GM23338 (cell line): ENCODE results near the gene B4GALNT2.

ENCODE experiments used
- CREB1 ChIP-seq: fragments of 250-450 bp; sonication (Bioruptor Pico); IDR thresholded peaks from 2 replicates; pipeline ENCODE4 v1.5.0; 2020; ENCODE audit warnings: low read depth, mild to moderate bottlenecking, moderate library complexity
- CTCF ChIP-seq, 2 experiments: fragments of 200-600 bp in 1 of 2; sonication (generic) in 1 of 2; conservative IDR thresholded peaks; 2 replicates each; pipeline versions ENCODE4 v1.5.1 to v1.6.1; 2016 to 2017; ENCODE audit warnings: antibody characterized with exemption in 2 of 2, low read depth in 2 of 2, mild to moderate bottlenecking in 2 of 2, moderate library complexity in 1 of 2
- ETS1 ChIP-seq: IDR thresholded peaks from 2 replicates; pipeline ENCODE4 v1.6.1; 2016; ENCODE audit warnings: antibody characterized with exemption
- EZH2 ChIP-seq: fragments of 200-600 bp; sonication (generic); IDR thresholded peaks from one replicate; pipeline ENCODE4 v1.8.0; 2017; ENCODE audit warnings: antibody characterized with exemption, mild to moderate bottlenecking, low read depth; ENCODE audit not compliant: unreplicated experiment
- EZH2phosphoT487 ChIP-seq: fragments of 200-600 bp; sonication (generic); IDR thresholded peaks from one replicate; pipeline ENCODE4 v1.8.1; 2018; ENCODE audit warnings: antibody characterized with exemption; ENCODE audit not compliant: unreplicated experiment
- JUNB ChIP-seq: IDR thresholded peaks from one replicate; pipeline ENCODE4 v1.6.1; 2016; ENCODE audit warnings: antibody characterized with exemption; ENCODE audit not compliant: unreplicated experiment
- NANOG ChIP-seq: IDR thresholded peaks from 2 replicates; pipeline ENCODE4 v1.6.1; 2016; ENCODE audit warnings: antibody characterized with exemption, borderline replicate concordance
- POLR2AphosphoS5 ChIP-seq: IDR thresholded peaks from 2 replicates; pipeline ENCODE4 v1.6.1; 2016; ENCODE audit warnings: antibody characterized with exemption, low read depth
- STAT1 ChIP-seq: IDR thresholded peaks from one replicate; pipeline ENCODE4 v1.6.1; 2016; ENCODE audit warnings: antibody characterized with exemption; ENCODE audit not compliant: unreplicated experiment
- TF ChIP-seq, protein P1 (sequence below): IDR thresholded peaks from one replicate; pipeline ENCODE4 v1.6.1; 2018; ENCODE audit warnings: antibody characterized with exemption; ENCODE audit not compliant: unreplicated experiment

- no peak for TF ChIP-seq CREB1 (CRISPR knock-in tag)
- TF ChIP-seq CTCF (conservative IDR thresholded peaks at IDR 0.05; ENCODE audit: low read depth in 2 of 2): no peak
- TF ChIP-seq POLR2AphosphoS5: no peak
- TF ChIP-seq, protein P1, sequence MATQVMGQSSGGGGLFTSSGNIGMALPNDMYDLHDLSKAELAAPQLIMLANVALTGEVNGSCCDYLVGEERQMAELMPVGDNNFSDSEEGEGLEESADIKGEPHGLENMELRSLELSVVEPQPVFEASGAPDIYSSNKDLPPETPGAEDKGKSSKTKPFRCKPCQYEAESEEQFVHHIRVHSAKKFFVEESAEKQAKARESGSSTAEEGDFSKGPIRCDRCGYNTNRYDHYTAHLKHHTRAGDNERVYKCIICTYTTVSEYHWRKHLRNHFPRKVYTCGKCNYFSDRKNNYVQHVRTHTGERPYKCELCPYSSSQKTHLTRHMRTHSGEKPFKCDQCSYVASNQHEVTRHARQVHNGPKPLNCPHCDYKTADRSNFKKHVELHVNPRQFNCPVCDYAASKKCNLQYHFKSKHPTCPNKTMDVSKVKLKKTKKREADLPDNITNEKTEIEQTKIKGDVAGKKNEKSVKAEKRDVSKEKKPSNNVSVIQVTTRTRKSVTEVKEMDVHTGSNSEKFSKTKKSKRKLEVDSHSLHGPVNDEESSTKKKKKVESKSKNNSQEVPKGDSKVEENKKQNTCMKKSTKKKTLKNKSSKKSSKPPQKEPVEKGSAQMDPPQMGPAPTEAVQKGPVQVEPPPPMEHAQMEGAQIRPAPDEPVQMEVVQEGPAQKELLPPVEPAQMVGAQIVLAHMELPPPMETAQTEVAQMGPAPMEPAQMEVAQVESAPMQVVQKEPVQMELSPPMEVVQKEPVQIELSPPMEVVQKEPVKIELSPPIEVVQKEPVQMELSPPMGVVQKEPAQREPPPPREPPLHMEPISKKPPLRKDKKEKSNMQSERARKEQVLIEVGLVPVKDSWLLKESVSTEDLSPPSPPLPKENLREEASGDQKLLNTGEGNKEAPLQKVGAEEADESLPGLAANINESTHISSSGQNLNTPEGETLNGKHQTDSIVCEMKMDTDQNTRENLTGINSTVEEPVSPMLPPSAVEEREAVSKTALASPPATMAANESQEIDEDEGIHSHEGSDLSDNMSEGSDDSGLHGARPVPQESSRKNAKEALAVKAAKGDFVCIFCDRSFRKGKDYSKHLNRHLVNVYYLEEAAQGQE: no peak
- TF ChIP-seq EZH2phosphoT487: no peak
- no peak for TF ChIP-seq ETS1
- no peak for TF ChIP-seq EZH2
- no peak for TF ChIP-seq JUNB
- no peak for TF ChIP-seq STAT1
- TF ChIP-seq NANOG: no peak
Measured at GRCh38 chr17:49130891-49131290, 1.7 kb upstream of the B4GALNT2 start.
